Raji (cell line): ENCODE data around the gene MIPEP.

Experiments used
- POLR2A ChIP-seq: IDR thresholded peaks from 2 replicates; pipeline ENCODE4 v1.6.1; 2011; ENCODE audit warnings: low read depth, low read length, control low read depth; ENCODE audit not compliant: insufficient read depth

MIPEP gene

GRCh38 chr13:23703246-23703860, 185.8 kb downstream of the MIPEP start:
- TF ChIP-seq POLR2A: no peak

GRCh38 chr13:23701636-23702035, 187.6 kb downstream of the MIPEP start:
- no peak for TF ChIP-seq POLR2A

GRCh38 chr13:23701186-23701585, 188.0 kb downstream of the MIPEP start:
- no peak for TF ChIP-seq POLR2A

- TF ChIP-seq POLR2A: no peak
These were observed 189.9 kb downstream of the MIPEP start for GRCh38 chr13:23699271-23699670.

GRCh38 chr13:23697772-23698313, 191.4 kb downstream of the MIPEP start:
- no peak for TF ChIP-seq POLR2A

GRCh38 chr13:23696610-23697009, 192.6 kb downstream of the MIPEP start:
- no peak for TF ChIP-seq POLR2A

DNA sequence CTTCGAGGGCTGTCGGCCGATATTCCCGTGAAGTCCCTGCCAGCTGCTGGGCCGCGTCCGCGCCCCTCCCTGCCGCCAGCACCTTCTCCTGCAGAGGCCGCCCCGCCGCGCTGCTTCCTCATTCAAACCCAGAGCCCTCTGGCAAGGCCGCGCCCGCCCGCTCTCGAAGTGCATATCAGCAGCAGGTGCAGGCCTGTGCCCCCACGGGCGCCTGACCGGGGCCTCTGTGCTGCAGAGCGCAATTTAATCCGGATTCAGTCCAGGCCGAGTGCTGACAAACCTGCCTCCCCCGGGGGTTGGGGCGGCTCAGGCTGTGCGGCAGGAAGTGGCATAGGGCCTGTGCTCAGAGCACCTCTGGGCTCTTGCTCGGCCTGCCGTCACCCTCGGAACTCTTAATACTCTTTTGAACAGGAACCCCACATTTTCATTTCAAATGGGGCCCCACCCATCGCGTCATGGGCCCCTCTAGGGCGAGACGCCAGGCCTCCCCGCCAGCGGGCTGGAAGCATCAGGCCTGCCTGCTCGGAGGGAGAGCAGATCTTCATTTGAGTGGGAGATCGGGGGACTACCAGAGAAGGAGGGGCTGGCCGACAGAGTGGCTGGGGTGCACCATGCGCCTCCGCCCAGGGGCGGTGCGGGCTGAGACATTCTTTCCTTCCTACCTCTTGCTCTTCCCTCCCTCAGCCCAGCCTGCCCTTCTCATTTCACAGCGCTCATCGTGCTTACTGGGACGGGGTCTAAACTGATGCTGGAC, 193.3 kb downstream of the MIPEP start:
- no peak for TF ChIP-seq POLR2A

DNA sequence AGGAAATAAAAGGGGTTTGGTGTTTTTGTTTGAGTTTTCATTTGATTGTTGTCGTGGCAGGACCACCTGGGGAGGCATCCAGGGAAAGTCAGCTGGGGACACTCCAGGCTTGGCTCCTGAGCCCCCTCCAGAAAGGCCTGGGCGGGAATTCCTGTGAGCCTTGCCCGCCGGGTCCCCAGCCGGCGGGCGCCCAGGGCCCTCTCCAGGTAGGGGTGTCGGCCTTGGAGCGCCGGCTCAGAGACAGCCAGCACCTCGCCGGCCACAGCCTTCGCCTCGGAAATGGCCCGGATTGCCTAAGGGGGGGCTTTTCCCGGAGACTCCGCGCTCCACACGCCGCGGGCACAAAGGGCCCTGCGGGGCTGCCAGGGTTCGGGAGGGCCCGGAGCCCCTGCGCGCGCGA, 194.0 kb downstream of the MIPEP start:
- no peak for TF ChIP-seq POLR2A

DNA sequence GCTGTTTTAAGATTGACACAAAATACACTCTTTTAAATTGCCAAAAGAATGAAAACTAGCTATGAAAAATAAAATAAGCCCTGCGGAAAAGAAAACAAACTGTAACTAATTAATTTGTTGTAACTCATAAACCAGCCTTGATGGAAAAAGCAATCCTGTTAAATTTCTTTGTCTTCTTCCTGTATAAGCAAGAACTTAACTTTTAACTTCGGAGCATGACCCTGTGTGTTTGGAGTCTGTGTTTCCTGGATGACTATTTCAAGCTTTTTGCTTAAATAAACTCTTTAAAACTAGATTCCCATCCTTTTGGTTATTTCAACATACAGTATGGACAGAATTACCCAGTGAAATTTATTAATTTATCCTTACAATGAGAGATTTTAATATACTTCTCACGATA, 196.4 kb downstream of the MIPEP start:
- TF ChIP-seq POLR2A: no peak

GRCh38 chr13:23690668-23691067, 198.5 kb downstream of the MIPEP start:
- no peak for TF ChIP-seq POLR2A

- no peak for TF ChIP-seq POLR2A
These were observed 200.9 kb downstream of the MIPEP start for GRCh38 chr13:23688336-23688735.

GRCh38 chr13:23687614-23688013, 201.6 kb downstream of the MIPEP start:
- no peak for TF ChIP-seq POLR2A

DNA sequence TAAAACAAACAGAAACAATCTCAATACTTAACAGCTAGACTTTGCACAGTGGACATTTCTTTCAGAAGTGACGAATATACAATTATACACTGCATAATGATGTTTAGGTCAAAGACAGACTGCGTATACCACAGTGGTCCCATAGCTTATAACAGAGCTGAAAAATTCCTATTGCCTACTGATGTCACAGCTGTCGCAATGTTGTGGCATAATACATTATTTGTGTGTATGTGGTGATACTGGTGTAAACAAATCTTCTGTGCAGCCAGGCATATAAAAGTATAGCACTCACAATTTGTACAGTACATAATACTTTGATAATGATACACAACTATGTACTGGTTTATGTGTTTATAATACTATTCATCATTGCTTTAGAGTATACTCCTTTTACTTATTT, 202.3 kb downstream of the MIPEP start:
- TF ChIP-seq POLR2A: no peak

DNA sequence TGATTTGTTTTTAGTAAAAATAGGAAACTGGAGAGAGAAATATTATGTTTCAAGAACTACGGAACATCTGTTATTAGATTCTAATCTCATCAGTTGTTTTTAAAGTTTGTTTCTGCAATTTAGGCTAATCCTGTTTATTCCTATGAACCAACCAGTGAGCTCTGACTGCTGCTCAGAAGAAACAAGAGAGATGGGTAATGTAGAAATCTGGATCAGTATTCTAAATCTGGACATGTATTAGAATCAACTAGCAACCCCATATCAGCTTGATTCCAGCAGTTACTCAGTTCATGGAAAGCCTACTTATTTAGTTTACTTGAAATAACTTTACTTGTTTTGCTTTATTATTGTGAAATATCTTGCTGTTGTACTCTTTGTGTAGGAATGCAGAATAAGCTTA, 203.8 kb downstream of the MIPEP start:
- TF ChIP-seq POLR2A: no peak

DNA sequence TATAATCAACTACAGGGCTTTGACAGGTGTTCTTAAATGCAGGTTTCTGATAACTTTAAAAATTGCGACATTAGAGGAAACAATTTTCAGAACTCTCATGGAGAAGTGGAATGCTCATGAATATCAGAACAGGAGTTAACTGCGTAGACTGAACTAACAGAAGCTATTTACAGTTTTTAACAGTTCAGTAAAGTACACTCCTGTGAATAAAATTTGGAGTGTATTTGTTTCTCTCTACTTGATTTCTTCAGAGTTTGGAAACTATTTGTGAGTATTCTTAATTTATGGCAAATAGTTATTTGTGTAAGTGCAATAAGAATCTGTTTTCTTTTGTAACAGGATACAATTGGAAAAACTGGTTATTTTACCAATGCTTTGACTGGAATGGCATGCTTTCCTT, 204.6 kb downstream of the MIPEP start:
- TF ChIP-seq POLR2A: no peak

DNA sequence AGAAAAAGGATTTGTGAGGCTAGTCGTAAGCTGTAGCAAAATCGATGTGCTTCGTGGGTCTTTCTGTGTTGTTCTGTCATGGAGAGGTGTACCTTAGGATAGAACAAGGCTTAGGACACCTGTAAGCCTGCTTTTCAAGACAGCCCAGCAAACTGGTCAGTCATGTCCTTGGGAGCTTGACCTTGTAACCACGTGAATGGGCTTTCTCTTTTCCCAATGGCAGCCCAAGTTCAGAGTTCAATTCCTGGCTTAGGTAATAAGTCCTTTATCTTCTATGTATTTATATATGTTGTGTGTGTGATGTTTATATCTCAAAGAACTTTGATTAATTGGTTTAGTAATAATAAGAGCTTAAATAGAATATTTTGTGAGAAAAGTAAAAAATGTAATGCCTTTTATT, 206.1 kb downstream of the MIPEP start:
- no peak for TF ChIP-seq POLR2A
